RPMI8226 (cell line): ENCODE results near the gene APBA2.

Source experiments
- DNase-seq: peaks from one replicate; pipeline ENCODE4 v3.0.0-alpha.2; 2015

Gene APBA2

GRCh38 chr15:29128671-29129070, 242.9 kb downstream of the APBA2 start:
- DNase-seq, result no peak

- DNase-seq, result no peak
These were observed 243.4 kb downstream of the APBA2 start for GRCh38 chr15:29129221-29129620.

GRCh38 chr15:29129926-29130325, 244.2 kb downstream of the APBA2 start:
- no peak for DNase-seq

GRCh38 chr15:29130476-29130875, 244.7 kb downstream of the APBA2 start:
- no peak for DNase-seq

GRCh38 chr15:29130951-29131839, 245.4 kb downstream of the APBA2 start:
- DNase-seq, result no peak

GRCh38 chr15:29131840-29132420, 246.2 kb downstream of the APBA2 start:
- DNase-seq, result no peak

GRCh38 chr15:29132735-29133181, 247.0 kb downstream of the APBA2 start:
- no peak for DNase-seq

- DNase-seq, result no peak
These were observed 247.5 kb downstream of the APBA2 start for GRCh38 chr15:29133321-29133720.

- DNase-seq, result no peak
These were observed 248.0 kb downstream of the APBA2 start for GRCh38 chr15:29133791-29134190.

- no peak for DNase-seq
These were observed 248.5 kb downstream of the APBA2 start for GRCh38 chr15:29134239-29134638.

GRCh38 chr15:29134641-29135308, 249.0 kb downstream of the APBA2 start:
- no peak for DNase-seq

GRCh38 chr15:29135309-29135657, 249.5 kb downstream of the APBA2 start:
- DNase-seq, result no peak

GRCh38 chr15:29135702-29136646, 250.2 kb downstream of the APBA2 start:
- DNase-seq, result no peak

GRCh38 chr15:29138260-29138659, 252.5 kb downstream of the APBA2 start:
- DNase-seq, result no peak

- no peak for DNase-seq
These were observed 253.3 kb downstream of the APBA2 start for GRCh38 chr15:29139072-29139471.

GRCh38 chr15:29139540-29140459, 254.0 kb downstream of the APBA2 start:
- DNase-seq, result peak; percentile 52

GRCh38 chr15:29140475-29141307, 254.9 kb downstream of the APBA2 start:
- DNase-seq, result no peak

GRCh38 chr15:29141308-29142128, 255.7 kb downstream of the APBA2 start:
- DNase-seq, result no peak

- DNase-seq, result no peak
These were observed 256.5 kb downstream of the APBA2 start for GRCh38 chr15:29142129-29142747.
